Loucy (cell line): Measurements from ENCODE around the gene TTC7B.

Experiments used
- H2AFZ ChIP-seq: fragments of 200-600 bp; sonication (generic); 2 replicates; pipeline ENCODE4 v1.6.0; 2016; ENCODE audit warnings: antibody characterized with exemption, mild to moderate bottlenecking, low read length, moderate library complexity
- H3F3A ChIP-seq: fragments of 200-600 bp; 2 replicates; pipeline ENCODE4 v1.6.0; 2016; ENCODE audit warnings: antibody characterized with exemption, low read depth, mild to moderate bottlenecking
- H3K27me3 ChIP-seq: fragments of 200-600 bp; sonication (generic); 2 replicates; pipeline ENCODE4 v1.6.1; 2014; ENCODE audit warnings: low read length, mild to moderate bottlenecking; ENCODE audit not compliant: insufficient read depth, poor library complexity, severe bottlenecking
- H3K36me3 ChIP-seq: fragments of 200-600 bp; sonication (generic); 2 replicates; pipeline ENCODE4 v1.6.1; 2016; ENCODE audit warnings: low read length; ENCODE audit not compliant: insufficient read depth
- H3K4me1 ChIP-seq: fragments of 200-600 bp; sonication (generic); 2 replicates; pipeline ENCODE4 v1.5.1; 2014; ENCODE audit warnings: low read length, mild to moderate bottlenecking; ENCODE audit not compliant: insufficient read depth, poor library complexity, severe bottlenecking
- H3K4me2 ChIP-seq: fragments of 200-600 bp; sonication (generic); 2 replicates; pipeline ENCODE4 v1.6.0; 2014; ENCODE audit warnings: antibody characterized with exemption, low read length, low read depth, mild to moderate bottlenecking; ENCODE audit not compliant: poor library complexity, severe bottlenecking
- H3K4me3 ChIP-seq: fragments of 200-600 bp; sonication (generic); 2 replicates; pipeline ENCODE4 v1.5.1; 2014; ENCODE audit warnings: low read length, mild to moderate bottlenecking, mixed read lengths; ENCODE audit not compliant: poor library complexity, severe bottlenecking
- H3K79me2 ChIP-seq: fragments of 200-600 bp; sonication (generic); 2 replicates; pipeline ENCODE4 v1.6.1; 2014; ENCODE audit warnings: low read length; ENCODE audit not compliant: insufficient read depth
- H3K9ac ChIP-seq: fragments of 200-600 bp; sonication (generic); 2 replicates; pipeline ENCODE4 v1.6.0; 2014; ENCODE audit warnings: mild to moderate bottlenecking, low read depth, low read length, moderate library complexity; ENCODE audit not compliant: poor library complexity, severe bottlenecking
- H3K9me2 ChIP-seq: fragments of 200-600 bp; sonication (generic); replicated peaks from 2 replicates; pipeline ENCODE4 v1.6.1; 2016; ENCODE audit warnings: low read depth, low read length, mixed read lengths
- H3K9me3 ChIP-seq: fragments of 200-600 bp; sonication (generic); 2 replicates; pipeline ENCODE4 v1.6.1; 2014; ENCODE audit warnings: mild to moderate bottlenecking, antibody characterized with exemption, low read length, low read depth; ENCODE audit not compliant: insufficient read depth
- H4K20me1 ChIP-seq: fragments of 200-600 bp; sonication (generic); 2 replicates; pipeline ENCODE4 v1.6.0; 2014; ENCODE audit warnings: antibody characterized with exemption, low read length, mild to moderate bottlenecking; ENCODE audit not compliant: insufficient read depth, poor library complexity, severe bottlenecking
- CTCF ChIP-seq: fragments of 200-600 bp; sonication (generic); conservative IDR thresholded peaks from 2 replicates; pipeline ENCODE4 v1.5.1; 2014; ENCODE audit warnings: mild to moderate bottlenecking, antibody characterized with exemption, low read length
- EZH2phosphoT487 ChIP-seq: fragments of 200-600 bp; IDR thresholded peaks from 2 replicates; pipeline ENCODE4 v1.6.1; 2018; ENCODE audit warnings: antibody characterized with exemption, mild to moderate bottlenecking, moderate library complexity, borderline replicate concordance

The TTC7B gene

GRCh38 chr14:90593254-90594040 is 222.8 kb downstream of the TTC7B start:
- no peak overlapping the region for H3K4me2 ChIP-seq
- no peaks in the 10 kb centered on the region for H4K20me1 ChIP-seq
- H2AFZ ChIP-seq = no peak overlapping the region
- H3K9me2 ChIP-seq = no peaks in the 10 kb centered on the region
- no peak for TF ChIP-seq EZH2phosphoT487
- TF ChIP-seq CTCF = no peak
- H3K79me2 ChIP-seq = no peaks in the 10 kb centered on the region
- H3K4me1 ChIP-seq = no peaks in the 10 kb centered on the region
- H3K27me3 ChIP-seq = no peaks in the 10 kb centered on the region
- no peaks in the 10 kb centered on the region for H3K9me3 ChIP-seq
- no peak overlapping the region for H3K9ac ChIP-seq
- no peaks in the 10 kb centered on the region for H3F3A ChIP-seq
- no peak overlapping the region for H3K4me3 ChIP-seq
- H3K36me3 ChIP-seq = no peaks in the 10 kb centered on the region

GRCh38 chr14:90592655-90593054 is 223.6 kb downstream of the TTC7B start:
- Histone ChIP-seq H3K4me2 (no peak overlapping the region), H3K4me1 (no peaks in the 10 kb centered on the region), H3F3A (no peaks in the 10 kb centered on the region), H3K4me3 (no peak overlapping the region), H3K9ac (no peak overlapping the region), H3K9me2 (no peaks in the 10 kb centered on the region), H2AFZ (no peak overlapping the region), H3K79me2 (no peaks in the 10 kb centered on the region), H4K20me1 (no peaks in the 10 kb centered on the region), H3K9me3 (no peaks in the 10 kb centered on the region), H3K36me3 (no peaks in the 10 kb centered on the region), H3K27me3 (no peaks in the 10 kb centered on the region)
- TF ChIP-seq EZH2phosphoT487 (no peak), CTCF (no peak)

- TF ChIP-seq CTCF = no peak
- no peak for TF ChIP-seq EZH2phosphoT487
- Histone ChIP-seq H3K27me3 (no peaks in the 10 kb centered on the region), H3K4me2 (no peak overlapping the region)
Measured at GRCh38 chr14:90587918-90588317, 228.3 kb downstream of the TTC7B start.

More at GRCh38 chr14:90587918-90588317, 228.3 kb downstream of the TTC7B start:
- Histone ChIP-seq H3K9me3 (no peaks in the 10 kb centered on the region), H3K36me3 (peaks cover 4% of the 10 kb centered on the region; the same call in 1 of the 2 replicates), H3K4me3 (no peak overlapping the region), H3K9ac (no peak overlapping the region), H3K9me2 (no peaks in the 10 kb centered on the region), H3F3A (no peaks in the 10 kb centered on the region), H2AFZ (no peak overlapping the region), H4K20me1 (no peaks in the 10 kb centered on the region), H3K4me1 (no peaks in the 10 kb centered on the region), H3K79me2 (no peaks in the 10 kb centered on the region)
